ENCODE data around the gene CSTPP1.
"Not testable (repeated sequence)": the region's sequence is repeated elsewhere in the genome, so short reads cannot be mapped to it uniquely, and the experiment has no call there.

CSTPP1 gene

GRCh38 chr11:46918083-46918787 lies 18.3 kb upstream of the CSTPP1 start, which contains the start of gene LRP4:
TSS of gene LRP4 (minus strand) at chr11:46918550. CDS start at chr11:46918379, 171 bp downstream.
- no peak for DNase-seq (ENCODE audit: extremely low read depth, low read depth)
- TF ChIP-seq, protein P1, sequence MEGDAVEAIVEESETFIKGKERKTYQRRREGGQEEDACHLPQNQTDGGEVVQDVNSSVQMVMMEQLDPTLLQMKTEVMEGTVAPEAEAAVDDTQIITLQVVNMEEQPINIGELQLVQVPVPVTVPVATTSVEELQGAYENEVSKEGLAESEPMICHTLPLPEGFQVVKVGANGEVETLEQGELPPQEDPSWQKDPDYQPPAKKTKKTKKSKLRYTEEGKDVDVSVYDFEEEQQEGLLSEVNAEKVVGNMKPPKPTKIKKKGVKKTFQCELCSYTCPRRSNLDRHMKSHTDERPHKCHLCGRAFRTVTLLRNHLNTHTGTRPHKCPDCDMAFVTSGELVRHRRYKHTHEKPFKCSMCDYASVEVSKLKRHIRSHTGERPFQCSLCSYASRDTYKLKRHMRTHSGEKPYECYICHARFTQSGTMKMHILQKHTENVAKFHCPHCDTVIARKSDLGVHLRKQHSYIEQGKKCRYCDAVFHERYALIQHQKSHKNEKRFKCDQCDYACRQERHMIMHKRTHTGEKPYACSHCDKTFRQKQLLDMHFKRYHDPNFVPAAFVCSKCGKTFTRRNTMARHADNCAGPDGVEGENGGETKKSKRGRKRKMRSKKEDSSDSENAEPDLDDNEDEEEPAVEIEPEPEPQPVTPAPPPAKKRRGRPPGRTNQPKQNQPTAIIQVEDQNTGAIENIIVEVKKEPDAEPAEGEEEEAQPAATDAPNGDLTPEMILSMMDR (IDR thresholded peaks at IDR 0.05; ENCODE audit: low read depth, low read length) = no peak; the same call in 1 of the 2 replicates

- DNase-seq (ENCODE audit: extremely low read depth, low read depth) = no peak
Measured at GRCh38 chr11:46918788-46919513, 17.6 kb upstream of the CSTPP1 start.

DNA sequence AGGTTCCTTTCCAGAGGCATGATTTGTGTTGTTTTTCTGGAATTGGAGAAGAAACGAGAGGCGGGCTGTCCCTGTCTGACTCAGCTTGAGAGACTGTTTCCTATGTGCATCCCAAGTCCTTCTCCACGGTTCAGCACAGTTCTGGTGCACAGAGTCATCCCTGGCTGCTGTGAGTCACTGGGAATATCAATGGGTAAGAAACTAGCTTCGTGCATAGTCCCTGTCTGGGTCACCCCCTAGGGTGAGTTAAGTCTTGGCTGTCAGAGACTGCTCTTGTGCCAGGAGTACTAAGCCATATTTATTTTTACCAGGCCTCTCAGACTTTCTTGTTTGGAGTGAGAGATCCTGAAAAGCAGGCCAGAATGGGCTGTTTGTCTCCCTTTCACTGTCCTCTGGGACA lies 15.8 kb upstream of the CSTPP1 start:
- TF ChIP-seq, protein P1 (IDR thresholded peaks at IDR 0.05; ENCODE audit: low read depth, low read length) = no peak
- peak; percentile 94 for DNase-seq (ENCODE audit: extremely low read depth, low read depth)

More at GRCh38 chr11:46918788-46919513, 17.6 kb upstream of the CSTPP1 start:
- TF ChIP-seq, protein P1 (IDR thresholded peaks at IDR 0.05; ENCODE audit: low read depth, low read length) = no peak

- DNase-seq (ENCODE audit: extremely low read depth, low read depth) = not testable (repeated sequence)
Measured at GRCh38 chr11:46927928-46928327, 8.6 kb upstream of the CSTPP1 start.

- DNase-seq (ENCODE audit: extremely low read depth, low read depth) = not testable (repeated sequence)
Measured at GRCh38 chr11:46928701-46929100, 7.9 kb upstream of the CSTPP1 start.

DNA sequence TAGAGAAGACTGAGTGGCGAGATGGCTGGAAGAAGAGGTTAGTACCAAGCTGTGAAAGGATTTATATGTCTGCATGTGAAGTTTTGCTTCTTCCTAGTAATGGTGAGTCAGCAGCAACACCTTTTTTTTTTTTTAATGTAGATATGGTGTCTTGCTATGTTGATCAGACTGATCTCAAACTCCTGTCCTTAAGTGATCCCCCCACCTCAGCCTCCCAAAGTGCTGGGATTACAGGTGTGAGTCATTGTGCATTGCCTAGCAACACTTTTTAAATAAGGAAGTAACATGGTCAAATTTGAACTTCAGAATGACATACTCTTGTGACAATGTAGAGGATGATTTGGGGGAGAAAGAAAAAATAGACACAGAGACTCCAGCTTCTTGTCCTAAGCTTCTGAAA lies 6.5 kb upstream of the CSTPP1 start:
- TF ChIP-seq, protein P1 (IDR thresholded peaks at IDR 0.05; ENCODE audit: low read depth, low read length) = no peak
- DNase-seq (ENCODE audit: extremely low read depth, low read depth) = no peak

GRCh38 chr11:46942172-46942571 lies 5.6 kb downstream of the CSTPP1 start:
- no peak for DNase-seq (ENCODE audit: extremely low read depth, low read depth)
- TF ChIP-seq, protein P1 (IDR thresholded peaks at IDR 0.05; ENCODE audit: low read depth, low read length) = no peak

- no peak for DNase-seq (ENCODE audit: extremely low read depth, low read depth)
- TF ChIP-seq, protein P1 (IDR thresholded peaks at IDR 0.05; ENCODE audit: low read depth, low read length) = no peak
Measured at GRCh38 chr11:46944356-46945075, 8.0 kb downstream of the CSTPP1 start.

Measured in AG09319 (cell line).